Stimulated activated CD8-positive, alpha-beta memory T cell treated with anti-CD3 and anti-CD28 coated beads, Interleukin-7, amount 100 ng/mL, for 24 hours (primary cell): ENCODE measurements around the gene HGS.

ENCODE experiments used
- DNase-seq: peaks from one replicate; pipeline ENCODE4 v3.0.0-alpha.2; 2020; ENCODE audit warnings: low read depth

Gene HGS

GRCh38 chr17:81686614-81687013, 2.8 kb downstream of the HGS start:
- DNase-seq, result no peak

GRCh38 chr17:81687770-81688541, 4.1 kb downstream of the HGS start:
- no peak for DNase-seq

GRCh38 chr17:81688616-81689015, 4.8 kb downstream of the HGS start:
- no peak for DNase-seq

DNA sequence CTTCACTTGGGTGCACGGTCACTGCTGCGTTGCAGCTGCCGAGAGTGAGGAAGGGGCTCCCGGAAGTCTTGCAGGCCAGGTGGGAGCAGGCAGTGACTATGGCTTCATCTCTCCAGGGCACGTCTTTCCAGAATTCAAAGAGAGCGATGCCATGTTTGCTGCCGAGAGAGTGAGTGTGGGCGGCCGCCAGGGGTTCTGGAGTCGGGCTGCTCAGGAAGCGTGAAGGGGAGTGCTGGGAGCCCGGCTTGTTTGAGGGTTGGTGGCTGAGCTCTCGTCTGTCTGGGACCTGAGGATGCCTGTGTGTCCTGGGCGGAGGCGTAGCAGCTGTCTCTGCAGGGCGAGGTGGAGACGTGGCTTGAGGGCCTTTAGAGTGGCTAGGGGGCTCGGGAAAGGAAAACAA, 6.3 kb downstream of the HGS start:
- no peak for DNase-seq

DNA sequence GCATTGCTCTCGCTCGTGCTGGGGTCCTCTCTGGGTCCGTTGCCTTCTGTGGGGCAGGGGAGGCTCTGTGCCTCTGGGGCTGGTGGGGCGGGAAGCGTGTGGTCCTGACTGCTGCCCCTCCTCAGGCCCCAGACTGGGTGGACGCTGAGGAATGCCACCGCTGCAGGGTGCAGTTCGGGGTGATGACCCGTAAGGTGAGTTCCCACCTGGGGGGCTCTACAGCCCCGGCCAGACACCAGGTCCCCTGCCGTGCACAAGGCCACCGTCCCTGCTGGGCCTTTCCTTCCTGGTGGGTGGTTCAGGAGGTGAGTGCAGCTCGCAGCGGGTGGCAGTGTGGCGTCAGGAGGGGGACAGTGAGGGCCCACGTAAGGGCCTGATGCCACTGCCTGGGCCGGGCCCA, 6.7 kb downstream of the HGS start:
- no peak for DNase-seq

- DNase-seq, result no peak
Observed at GRCh38 chr17:81691196-81691595, 7.4 kb downstream of the HGS start.

- DNase-seq, result no peak
Observed at GRCh38 chr17:81691608-81692007, 7.8 kb downstream of the HGS start.

DNA sequence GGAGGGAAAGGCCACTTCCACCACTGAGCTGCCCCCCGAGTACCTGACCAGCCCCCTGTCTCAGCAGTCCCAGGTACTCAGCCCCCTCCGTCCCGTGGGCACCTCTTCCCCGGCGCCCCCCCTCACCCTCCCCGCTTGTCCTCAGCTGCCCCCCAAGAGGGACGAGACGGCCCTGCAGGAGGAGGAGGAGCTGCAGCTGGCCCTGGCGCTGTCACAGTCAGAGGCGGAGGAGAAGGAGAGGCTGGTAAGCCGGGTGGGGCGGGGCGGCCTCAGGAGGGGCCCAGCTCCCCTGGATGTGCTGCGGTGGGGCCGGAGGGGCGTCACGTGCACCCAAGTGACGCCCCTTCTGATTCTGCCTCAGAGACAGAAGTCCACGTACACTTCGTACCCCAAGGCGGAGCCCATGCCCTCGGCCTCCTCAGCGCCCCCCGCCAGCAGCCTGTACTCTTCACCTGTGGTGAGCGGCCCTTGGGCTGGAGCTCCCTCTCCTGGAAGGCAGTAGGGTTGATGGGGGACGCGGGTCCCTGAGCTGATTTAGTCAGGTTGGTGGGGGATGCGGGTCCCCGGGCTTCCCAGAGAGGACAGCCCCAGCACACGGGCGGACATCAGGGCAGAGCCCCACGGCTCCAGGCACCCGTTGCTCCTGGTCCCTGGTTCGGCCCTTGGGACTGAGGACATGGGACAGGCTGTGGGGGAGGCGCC, 9.8 kb downstream of the HGS start:
- no peak for DNase-seq

DNA sequence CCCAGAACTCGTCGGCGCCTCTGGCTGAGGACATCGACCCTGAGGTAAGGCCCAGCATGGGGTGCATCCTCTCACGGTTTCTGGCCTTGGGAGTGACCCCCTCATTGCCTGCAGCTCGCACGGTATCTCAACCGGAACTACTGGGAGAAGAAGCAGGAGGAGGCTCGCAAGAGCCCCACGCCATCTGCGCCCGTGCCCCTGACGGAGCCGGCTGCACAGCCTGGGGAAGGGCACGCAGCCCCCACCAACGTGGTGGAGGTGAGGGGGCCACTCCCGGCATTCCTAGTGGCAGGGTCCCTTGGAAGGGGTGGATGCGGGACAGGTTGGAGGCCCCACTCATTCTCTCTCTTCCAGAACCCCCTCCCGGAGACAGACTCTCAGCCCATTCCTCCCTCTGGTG, 11.0 kb downstream of the HGS start:
- no peak for DNase-seq

GRCh38 chr17:81695211-81695610, 11.4 kb downstream of the HGS start:
- no peak for DNase-seq

DNA sequence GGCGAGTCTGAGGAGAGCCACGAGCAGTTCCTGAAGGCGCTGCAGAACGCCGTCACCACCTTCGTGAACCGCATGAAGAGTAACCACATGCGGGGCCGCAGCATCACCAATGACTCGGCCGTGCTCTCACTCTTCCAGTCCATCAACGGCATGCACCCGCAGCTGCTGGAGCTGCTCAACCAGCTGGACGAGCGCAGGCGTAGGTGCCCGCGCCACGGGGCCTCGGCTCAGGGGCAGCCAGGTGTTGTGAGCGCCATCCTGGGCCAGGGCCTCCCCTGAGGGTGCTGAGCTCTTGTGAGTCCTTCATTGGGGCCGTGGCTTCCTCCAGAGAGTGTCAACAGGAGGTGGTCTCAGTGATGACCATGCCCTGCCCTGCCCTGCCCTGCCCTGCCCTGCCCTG, 12.0 kb downstream of the HGS start:
- DNase-seq, result no peak

DNA sequence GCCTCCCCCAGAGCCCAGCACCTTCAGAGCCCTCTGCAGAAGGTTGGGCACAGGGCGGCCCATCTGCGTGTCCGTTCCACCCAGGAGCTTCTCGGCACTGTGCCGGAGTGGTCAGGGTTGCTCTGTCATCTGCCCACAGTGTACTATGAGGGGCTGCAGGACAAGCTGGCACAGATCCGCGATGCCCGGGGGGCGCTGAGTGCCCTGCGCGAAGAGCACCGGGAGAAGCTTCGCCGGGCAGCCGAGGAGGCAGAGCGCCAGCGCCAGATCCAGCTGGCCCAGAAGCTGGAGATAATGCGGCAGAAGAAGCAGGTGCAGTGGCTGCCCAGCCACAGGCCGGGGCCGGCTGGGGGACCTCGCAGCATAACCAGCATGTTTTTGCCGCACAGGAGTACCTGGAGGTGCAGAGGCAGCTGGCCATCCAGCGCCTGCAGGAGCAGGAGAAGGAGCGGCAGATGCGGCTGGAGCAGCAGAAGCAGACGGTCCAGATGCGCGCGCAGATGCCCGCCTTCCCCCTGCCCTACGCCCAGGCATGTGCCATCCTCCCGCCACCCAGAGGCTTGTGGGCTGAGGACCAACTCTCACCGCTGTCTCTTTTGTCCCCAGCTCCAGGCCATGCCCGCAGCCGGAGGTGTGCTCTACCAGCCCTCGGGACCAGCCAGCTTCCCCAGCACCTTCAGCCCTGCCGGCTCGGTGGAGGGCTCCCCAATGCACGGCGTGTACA, 12.6 kb downstream of the HGS start:
- DNase-seq, result no peak

DNA sequence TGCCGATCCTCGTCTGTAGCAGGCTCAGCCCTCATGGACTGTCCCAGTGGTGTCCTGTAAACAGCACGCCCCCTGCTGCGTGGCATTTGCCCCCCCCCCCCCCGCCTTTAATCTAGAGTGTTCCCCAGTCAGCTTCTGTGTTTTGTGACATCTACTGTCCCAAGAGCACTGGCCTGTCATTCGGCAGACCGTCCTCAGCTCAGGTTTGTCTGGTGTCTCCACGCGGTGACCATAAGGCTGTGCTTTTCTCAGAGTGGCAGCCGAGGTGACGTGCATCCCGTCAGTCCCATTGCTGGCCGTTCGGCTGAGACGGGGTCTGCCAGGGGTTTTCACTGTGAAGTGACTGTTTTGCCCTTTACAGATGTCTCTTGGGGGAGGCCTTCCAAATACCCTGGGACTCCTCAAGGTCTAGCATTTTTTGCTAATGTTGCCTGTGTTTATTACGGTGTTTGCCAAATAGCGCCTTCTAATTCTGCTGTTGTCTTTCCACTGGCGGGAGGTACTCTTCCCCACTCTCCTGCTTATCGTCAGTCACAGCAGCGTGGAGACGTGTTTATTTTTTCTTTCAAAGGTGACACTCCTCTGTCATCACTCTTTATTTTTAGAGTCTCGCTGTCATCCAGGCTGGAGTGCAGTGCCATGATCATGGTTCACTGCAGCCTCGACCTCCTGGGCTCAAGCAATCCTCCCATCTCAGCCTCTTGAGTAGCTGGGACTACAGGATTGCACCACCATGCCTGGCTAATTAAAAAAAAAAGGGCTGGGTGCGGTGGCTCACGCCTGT, 13.6 kb downstream of the HGS start:
- DNase-seq, result no peak

GRCh38 chr17:81700353-81701287, 16.8 kb downstream of the HGS start:
- DNase-seq, result no peak

DNA sequence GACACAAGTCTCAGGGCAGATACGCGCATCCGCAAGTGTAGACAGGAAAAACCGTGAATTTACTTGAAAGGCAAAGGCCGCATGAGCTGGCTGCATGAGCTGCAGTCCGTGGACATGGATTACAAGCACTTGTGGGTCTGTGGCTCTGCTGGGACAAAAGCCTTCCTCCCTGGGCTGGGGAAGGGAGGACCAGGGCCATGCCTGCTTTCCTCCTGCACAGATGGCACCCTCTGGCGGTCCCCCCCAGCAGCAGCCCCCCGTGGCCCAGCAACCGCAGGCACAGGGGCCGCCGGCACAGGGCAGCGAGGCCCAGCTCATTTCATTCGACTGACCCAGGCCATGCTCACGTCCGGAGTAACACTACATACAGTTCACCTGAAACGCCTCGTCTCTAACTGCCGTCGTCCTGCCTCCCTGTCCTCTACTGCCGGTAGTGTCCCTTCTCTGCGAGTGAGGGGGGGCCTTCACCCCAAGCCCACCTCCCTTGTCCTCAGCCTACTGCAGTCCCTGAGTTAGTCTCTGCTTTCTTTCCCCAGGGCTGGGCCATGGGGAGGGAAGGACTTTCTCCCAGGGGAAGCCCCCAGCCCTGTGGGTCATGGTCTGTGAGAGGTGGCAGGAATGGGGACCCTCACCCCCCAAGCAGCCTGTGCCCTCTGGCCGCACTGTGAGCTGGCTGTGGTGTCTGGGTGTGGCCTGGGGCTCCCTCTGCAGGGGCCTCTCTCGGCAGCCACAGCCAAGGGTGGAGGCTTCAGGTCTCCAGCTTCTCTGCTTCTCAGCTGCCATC, 17.7 kb downstream of the HGS start:
- DNase-seq, result no peak

GRCh38 chr17:81702934-81703746, 19.3 kb downstream of the HGS start, which contains the start of gene MRPL12:
Gene MRPL12, plus strand, starts transcription at chr17:81703367. Its CDS starts 135 bp downstream, at chr17:81703502.
- DNase-seq, result peak; percentile 83

DNA sequence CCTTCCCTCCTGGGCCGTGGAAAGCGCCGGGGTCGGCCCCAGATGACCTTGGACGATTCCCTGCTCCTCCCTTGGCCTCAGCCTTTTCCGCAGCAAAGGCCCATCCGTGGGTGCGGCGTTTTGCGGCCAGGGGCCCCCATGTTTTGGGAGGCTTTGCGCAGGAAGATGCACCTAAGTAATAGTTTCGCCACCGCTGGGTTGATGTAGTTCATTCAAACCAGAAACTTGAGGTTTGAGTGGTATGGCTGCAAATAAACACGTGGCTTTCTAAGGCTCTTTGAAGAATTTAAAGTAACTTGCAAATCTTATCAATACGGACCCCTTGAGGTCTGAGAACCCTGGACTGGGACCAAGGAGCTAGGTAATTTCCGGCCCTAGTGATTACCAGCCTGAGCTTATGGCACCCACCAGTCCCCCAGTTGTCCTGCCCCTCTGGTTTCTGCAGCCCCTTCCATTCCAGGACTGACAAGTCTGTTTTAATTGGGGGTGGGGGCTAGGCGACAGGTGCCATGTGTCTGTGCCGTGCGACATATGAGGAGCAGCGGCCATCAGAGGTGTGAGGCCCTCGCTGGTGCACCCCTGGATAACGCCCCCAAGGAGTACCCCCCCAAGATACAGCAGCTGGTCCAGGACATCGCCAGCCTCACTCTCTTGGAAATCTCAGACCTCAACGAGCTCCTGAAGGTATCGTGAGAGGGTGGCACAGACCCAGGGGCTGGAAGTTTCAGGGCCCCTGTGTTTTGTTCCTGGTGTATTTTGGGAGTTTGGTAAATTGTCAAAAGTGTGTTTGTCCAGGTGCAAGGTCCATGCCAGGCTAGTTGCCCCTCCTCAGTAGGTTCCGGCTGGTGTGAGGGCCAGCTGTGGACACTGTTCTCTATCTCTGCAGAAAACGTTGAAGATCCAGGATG, 20.2 kb downstream of the HGS start:
- DNase-seq, result no peak

DNA sequence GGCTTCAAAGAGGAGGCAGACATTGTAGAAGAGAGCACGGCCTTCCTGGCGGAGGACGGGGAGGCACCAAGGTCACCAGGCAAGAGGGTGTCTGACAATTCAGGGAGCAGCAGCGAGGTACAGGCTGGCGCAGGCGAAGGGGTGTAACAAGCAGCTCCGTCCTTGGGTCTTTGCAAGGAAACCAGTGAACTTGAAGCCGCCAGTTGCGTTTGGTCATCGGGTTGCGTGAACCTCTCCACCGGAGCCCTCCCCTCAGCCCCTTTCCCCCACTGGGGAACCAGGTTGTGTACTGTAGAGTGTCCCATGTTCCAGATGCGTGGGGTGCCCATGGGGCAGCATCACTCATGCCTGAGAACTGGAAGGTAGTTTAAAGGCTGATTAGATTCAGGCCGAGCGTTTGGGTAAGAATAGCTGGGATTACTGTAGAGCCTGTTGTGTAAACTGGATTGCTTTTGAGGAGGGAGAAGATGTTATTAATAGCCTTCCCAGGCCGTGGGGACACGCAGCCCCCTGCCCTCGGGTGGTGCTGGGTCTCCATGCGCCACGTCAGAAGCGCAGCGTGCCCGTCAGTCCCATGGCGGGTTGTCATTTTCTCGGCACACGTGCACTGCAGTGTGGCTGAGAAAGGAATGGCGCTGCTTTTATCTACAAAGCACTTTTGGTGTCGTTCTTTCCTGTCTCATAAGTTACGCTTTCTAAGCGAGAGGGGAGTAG, 21.9 kb downstream of the HGS start:
- DNase-seq, result no peak
